ENCODE data around the gene STK36. TPM values are rescaled to one million over a fixed set of nuclear protein-coding genes. Genes with fewer than 3 reads are reported as not detected.

The STK36 gene
- total RNA-seq, 1 experiment from 2014 or later = 38.7 TPM

- Histone ChIP-seq H2AFZ (ENCODE audit: low read length) (no peak overlapping the region), H2BK120ac (ENCODE audit: low read depth, low read length, poor library complexity, severe bottlenecking) (no peak overlapping the region), H4K91ac (ENCODE audit: insufficient read length, low read depth, low read length) (no peak overlapping the region), H3K79me2 (ENCODE audit: insufficient read depth, low read length) (peaks cover 15% of the 10 kb centered on the region; the same call in 1 of the 2 replicates), H3K18ac (ENCODE audit: insufficient read length, low read depth, low read length) (no peak overlapping the region), H2BK5ac (ENCODE audit: insufficient read length, low read length) (no peak overlapping the region), H3K23ac (ENCODE audit: insufficient read length, low read depth, low read length) (no peak overlapping the region), H3K79me1 (ENCODE audit: insufficient read depth, low read depth, low read length, poor library complexity, severe bottlenecking) (peaks cover 6% of the 10 kb centered on the region), H3K56ac (ENCODE audit: insufficient read length, low read depth, low read length) (no peak overlapping the region), H2AK5ac (ENCODE audit: insufficient read length, low read length) (no peak overlapping the region), H3K4me2 (ENCODE audit: insufficient read depth, insufficient read length, low read length) (no peak overlapping the region), H3K9me3 (ENCODE audit: control insufficient read depth, low read depth, low read length) (no peaks in the 10 kb centered on the region), H2BK20ac (ENCODE audit: low read depth, low read length, poor library complexity, severe bottlenecking) (no peak overlapping the region), H2BK12ac (ENCODE audit: insufficient read length, low read depth, low read length) (no peak overlapping the region), H3K14ac (ENCODE audit: insufficient read depth, low read length) (no peak overlapping the region), H3K4ac (ENCODE audit: low read depth, low read length) (no peak overlapping the region), H3K23me2 (ENCODE audit: insufficient read length, low read depth, low read length, poor library complexity, severe bottlenecking) (no peaks in the 10 kb centered on the region), H3T11ph (ENCODE audit: low read length) (no peak overlapping the region), H4K5ac (ENCODE audit: insufficient read length, low read depth, low read length) (no peak overlapping the region), H3K27ac (ENCODE audit: insufficient read length, low read depth, low read length) (no peak overlapping the region), H4K20me1 (ENCODE audit: control insufficient read depth, insufficient read depth, insufficient read length) (no peaks in the 10 kb centered on the region), H3K27me3 (ENCODE audit: insufficient read depth, low read length) (no peaks in the 10 kb centered on the region), H3K9ac (ENCODE audit: extremely low read depth, insufficient read length, low read length) (no peak overlapping the region), H2BK15ac (ENCODE audit: low read depth, low read length) (no peak overlapping the region), H3K4me1 (ENCODE audit: insufficient read depth, low read length) (peaks cover 14% of the 10 kb centered on the region; the same call in 1 of the 2 replicates), H4K8ac (replicated peaks; ENCODE audit: insufficient read length, low read depth, low read length) (no peak overlapping the region)
- Mint-ChIP-seq H3K4me3 (peak overlapping the region in 1 of 2 experiments; percentile 8; a peak in 2 of 5 replicates), H3K27ac (peak overlapping the region in 1 of 3 experiments; percentile 9; a peak in 2 of 7 replicates), H3K9me3 (peaks cover 3 to 4% of the 10 kb centered on the region in 2 experiments; a peak in 3 of 5 replicates), H3K27me3 (ENCODE audit: low read depth) (no peaks in the 10 kb centered on the region), H3K36me3 (ENCODE audit: insufficient read depth in 1 of 3, low read depth in 3 of 3) (peaks cover 11 to 28% (median 25%) of the 10 kb centered on the region in 3 experiments), H3K4me1 (peaks cover 31 to 34% of the 10 kb centered on the region in 2 experiments)
- no CpG with 5 or more reads among the region's 19 CpGs for WGBS (ENCODE audit: extremely low coverage, insufficient read length, low lambda C conversion rate)
- DNase-seq = peak; percentile 45
- TF ChIP-seq CTCF (conservative IDR thresholded peaks at IDR 0.05) = no peak
These were observed 48.5 kb downstream of the STK36 start for GRCh38 chr2:218720048-218721041.

Data from H9 (cell line).